Body of pancreas (tissue), 4 donors: ENCODE data around the gene USH1G.

Source experiments
- POLR2A ChIP-seq, 3 donors: fragments of 450-650 bp; IDR thresholded peaks; one replicate each; pipeline ENCODE4 v1.6.1; 2016; ENCODE audit warnings: antibody characterized with exemption in 3 of 3, mild to moderate bottlenecking in 2 of 3
- TF ChIP-seq, protein P1 (sequence below), 7 experiments: fragments of 450-650 bp in 4 of 7; fragments of 200-600 bp in 3 of 7; sonication (generic) in 3 of 7; IDR thresholded peaks; one replicate each; pipeline ENCODE4 v1.5.1; 2016 to 2019; ENCODE audit warnings: antibody characterized with exemption in 7 of 7

DNA sequence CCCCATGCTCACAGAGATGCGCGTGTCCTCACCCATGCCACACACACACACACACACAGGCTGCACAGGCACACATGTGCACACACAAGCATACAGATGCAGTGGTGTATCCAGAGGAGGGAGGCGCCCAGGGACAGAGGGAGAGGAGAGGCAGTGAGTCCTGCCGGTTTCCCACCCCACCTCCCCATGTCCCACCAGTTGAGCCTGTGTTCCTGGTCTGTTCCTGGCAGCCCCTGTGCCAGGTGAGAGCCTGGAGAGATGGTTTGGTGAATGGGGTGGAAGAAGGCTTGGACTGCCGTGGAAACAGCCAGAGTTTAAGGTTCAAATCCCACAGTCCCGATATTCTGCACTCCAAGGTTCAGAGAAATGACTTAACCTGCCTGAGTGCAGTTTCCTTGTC lies 19.4 kb downstream of the USH1G start:
- TF ChIP-seq POLR2A (IDR thresholded peaks at IDR 0.05): no peak
- TF ChIP-seq, protein P1, sequence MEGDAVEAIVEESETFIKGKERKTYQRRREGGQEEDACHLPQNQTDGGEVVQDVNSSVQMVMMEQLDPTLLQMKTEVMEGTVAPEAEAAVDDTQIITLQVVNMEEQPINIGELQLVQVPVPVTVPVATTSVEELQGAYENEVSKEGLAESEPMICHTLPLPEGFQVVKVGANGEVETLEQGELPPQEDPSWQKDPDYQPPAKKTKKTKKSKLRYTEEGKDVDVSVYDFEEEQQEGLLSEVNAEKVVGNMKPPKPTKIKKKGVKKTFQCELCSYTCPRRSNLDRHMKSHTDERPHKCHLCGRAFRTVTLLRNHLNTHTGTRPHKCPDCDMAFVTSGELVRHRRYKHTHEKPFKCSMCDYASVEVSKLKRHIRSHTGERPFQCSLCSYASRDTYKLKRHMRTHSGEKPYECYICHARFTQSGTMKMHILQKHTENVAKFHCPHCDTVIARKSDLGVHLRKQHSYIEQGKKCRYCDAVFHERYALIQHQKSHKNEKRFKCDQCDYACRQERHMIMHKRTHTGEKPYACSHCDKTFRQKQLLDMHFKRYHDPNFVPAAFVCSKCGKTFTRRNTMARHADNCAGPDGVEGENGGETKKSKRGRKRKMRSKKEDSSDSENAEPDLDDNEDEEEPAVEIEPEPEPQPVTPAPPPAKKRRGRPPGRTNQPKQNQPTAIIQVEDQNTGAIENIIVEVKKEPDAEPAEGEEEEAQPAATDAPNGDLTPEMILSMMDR (IDR thresholded peaks at IDR 0.05): no peak
